ENCODE measurements around the gene ZSCAN10. TPM values are rescaled to one million over a fixed set of nuclear protein-coding genes. Genes with fewer than 3 reads are reported as not detected.

The ZSCAN10 gene
- total RNA-seq, 1 donor from 2014 or later, result 0.34 TPM

- peaks cover 49% of the 10 kb centered on the region for H3K27me3 Mint-ChIP-seq
- TF ChIP-seq CTCF (IDR thresholded peaks at IDR 0.05; ENCODE audit: unreplicated experiment), result no peak
- H3K9me3 Mint-ChIP-seq (ENCODE audit: low read depth), result no peaks in the 10 kb centered on the region
- peaks cover 11% of the 10 kb centered on the region for H3K36me3 Mint-ChIP-seq (ENCODE audit: insufficient read depth)
- no peak for DNase-seq (ENCODE audit: low spot score, unreplicated experiment)
- no peak overlapping the region for H3K4me3 Mint-ChIP-seq (ENCODE audit: low read depth)
- peak overlapping the region; percentile 34 for H3K27ac Mint-ChIP-seq
- H3K4me1 Mint-ChIP-seq (ENCODE audit: low read depth), result peaks cover 7% of the 10 kb centered on the region
Measured at GRCh38 chr16:3051494-3051893, 47.6 kb downstream of the ZSCAN10 start.

GRCh38 chr16:3051009-3051408 is 48.1 kb downstream of the ZSCAN10 start:
- peaks cover 11% of the 10 kb centered on the region for H3K36me3 Mint-ChIP-seq (ENCODE audit: insufficient read depth)
- peaks cover 49% of the 10 kb centered on the region for H3K27me3 Mint-ChIP-seq
- H3K9me3 Mint-ChIP-seq (ENCODE audit: low read depth), result no peaks in the 10 kb centered on the region
- TF ChIP-seq CTCF (IDR thresholded peaks at IDR 0.05; ENCODE audit: unreplicated experiment), result no peak
- DNase-seq (ENCODE audit: low spot score, unreplicated experiment), result no peak
- H3K27ac Mint-ChIP-seq, result no peak overlapping the region
- H3K4me3 Mint-ChIP-seq (ENCODE audit: low read depth), result no peak overlapping the region
- H3K4me1 Mint-ChIP-seq (ENCODE audit: low read depth), result peaks cover 7% of the 10 kb centered on the region

GRCh38 chr16:3050487-3050886 is 48.6 kb downstream of the ZSCAN10 start:
- peaks cover 49% of the 10 kb centered on the region for H3K27me3 Mint-ChIP-seq
- no peak overlapping the region for H3K27ac Mint-ChIP-seq
- H3K4me3 Mint-ChIP-seq (ENCODE audit: low read depth), result no peak overlapping the region
- no peaks in the 10 kb centered on the region for H3K9me3 Mint-ChIP-seq (ENCODE audit: low read depth)
- TF ChIP-seq CTCF (IDR thresholded peaks at IDR 0.05; ENCODE audit: unreplicated experiment), result no peak
- peaks cover 7% of the 10 kb centered on the region for H3K4me1 Mint-ChIP-seq (ENCODE audit: low read depth)
- H3K36me3 Mint-ChIP-seq (ENCODE audit: insufficient read depth), result peaks cover 11% of the 10 kb centered on the region
- DNase-seq (ENCODE audit: low spot score, unreplicated experiment), result no peak

- Mint-ChIP-seq H3K9me3 (ENCODE audit: low read depth) (no peaks in the 10 kb centered on the region), H3K36me3 (ENCODE audit: insufficient read depth) (peaks cover 11% of the 10 kb centered on the region), H3K4me3 (ENCODE audit: low read depth) (no peak overlapping the region), H3K4me1 (ENCODE audit: low read depth) (peaks cover 9% of the 10 kb centered on the region), H3K27ac (no peak overlapping the region), H3K27me3 (peaks cover 54% of the 10 kb centered on the region)
- no peak for DNase-seq (ENCODE audit: low spot score, unreplicated experiment)
- no peak for TF ChIP-seq CTCF (IDR thresholded peaks at IDR 0.05; ENCODE audit: unreplicated experiment)
Measured at GRCh38 chr16:3049921-3050481, 49.1 kb downstream of the ZSCAN10 start.

- TF ChIP-seq CTCF (IDR thresholded peaks at IDR 0.05; ENCODE audit: unreplicated experiment), result no peak
- H3K4me3 Mint-ChIP-seq (ENCODE audit: low read depth), result no peak overlapping the region
- H3K27me3 Mint-ChIP-seq, result peaks cover 72% of the 10 kb centered on the region
- no peak for DNase-seq (ENCODE audit: low spot score, unreplicated experiment)
- no peak overlapping the region for H3K27ac Mint-ChIP-seq
- peaks cover 2% of the 10 kb centered on the region for H3K36me3 Mint-ChIP-seq (ENCODE audit: insufficient read depth)
- H3K4me1 Mint-ChIP-seq (ENCODE audit: low read depth), result peaks cover 9% of the 10 kb centered on the region
- H3K9me3 Mint-ChIP-seq (ENCODE audit: low read depth), result no peaks in the 10 kb centered on the region
Measured at GRCh38 chr16:3047387-3047720, 51.7 kb downstream of the ZSCAN10 start.
